Measurements from ENCODE around the gene DNAH17.

DNA sequence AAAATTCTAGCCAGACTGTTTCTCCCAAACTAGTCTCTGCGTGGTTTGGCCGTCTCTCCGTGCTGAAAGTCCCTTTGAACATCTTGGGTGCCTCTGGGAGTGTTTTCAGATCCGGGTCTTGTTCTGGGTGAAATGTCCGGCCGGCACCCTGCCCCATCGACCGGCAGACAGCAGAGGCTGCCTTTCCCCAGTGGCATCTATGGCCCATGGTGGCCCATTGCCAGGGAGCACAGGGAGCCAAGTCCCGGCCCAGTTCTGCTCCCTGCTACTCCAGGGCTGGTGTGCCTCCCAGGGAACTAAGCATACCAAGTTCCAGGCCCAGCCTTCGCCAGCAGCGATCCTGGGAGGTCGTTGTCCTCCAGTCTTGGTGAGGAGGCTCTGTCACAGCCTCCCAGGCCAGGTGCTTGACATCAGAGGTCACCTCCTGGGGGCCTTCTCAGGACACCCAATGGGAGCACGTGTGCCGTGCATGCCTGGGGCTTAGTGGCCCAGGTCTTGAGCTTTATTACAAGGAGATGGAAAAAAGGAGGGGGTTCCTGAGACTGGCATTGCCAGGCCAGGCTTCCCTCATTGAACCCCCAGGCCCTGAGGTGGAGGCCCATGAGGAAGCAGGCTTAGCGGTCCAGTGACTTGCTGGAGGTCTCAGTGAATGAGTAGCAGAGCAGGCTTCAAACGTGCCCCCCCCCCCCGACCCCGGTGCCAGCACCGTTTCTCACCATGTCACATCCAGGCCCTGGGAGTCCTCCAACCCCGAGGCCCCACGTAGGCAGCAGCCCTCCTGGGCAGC is 144.8 kb downstream of the DNAH17 start:
- TF ChIP-seq, protein P1, sequence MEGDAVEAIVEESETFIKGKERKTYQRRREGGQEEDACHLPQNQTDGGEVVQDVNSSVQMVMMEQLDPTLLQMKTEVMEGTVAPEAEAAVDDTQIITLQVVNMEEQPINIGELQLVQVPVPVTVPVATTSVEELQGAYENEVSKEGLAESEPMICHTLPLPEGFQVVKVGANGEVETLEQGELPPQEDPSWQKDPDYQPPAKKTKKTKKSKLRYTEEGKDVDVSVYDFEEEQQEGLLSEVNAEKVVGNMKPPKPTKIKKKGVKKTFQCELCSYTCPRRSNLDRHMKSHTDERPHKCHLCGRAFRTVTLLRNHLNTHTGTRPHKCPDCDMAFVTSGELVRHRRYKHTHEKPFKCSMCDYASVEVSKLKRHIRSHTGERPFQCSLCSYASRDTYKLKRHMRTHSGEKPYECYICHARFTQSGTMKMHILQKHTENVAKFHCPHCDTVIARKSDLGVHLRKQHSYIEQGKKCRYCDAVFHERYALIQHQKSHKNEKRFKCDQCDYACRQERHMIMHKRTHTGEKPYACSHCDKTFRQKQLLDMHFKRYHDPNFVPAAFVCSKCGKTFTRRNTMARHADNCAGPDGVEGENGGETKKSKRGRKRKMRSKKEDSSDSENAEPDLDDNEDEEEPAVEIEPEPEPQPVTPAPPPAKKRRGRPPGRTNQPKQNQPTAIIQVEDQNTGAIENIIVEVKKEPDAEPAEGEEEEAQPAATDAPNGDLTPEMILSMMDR (IDR thresholded peaks at IDR 0.05) = no peak
- TF ChIP-seq POLR2AphosphoS5 (IDR thresholded peaks at IDR 0.05) = no peak
- no peak for TF ChIP-seq EP300 (IDR thresholded peaks at IDR 0.05; ENCODE audit: low read depth)

Data from transverse colon (tissue), 4 donors.